MV-4-11 (cell line): Measurements from ENCODE around the gene GLRX5.
"Not testable (repeated sequence)": the region's sequence is repeated elsewhere in the genome, so short reads cannot be mapped to it uniquely, and the experiment has no call there.

ENCODE experiments used
- DNase-seq: peaks from one replicate; lab custom pipeline; 2025; lab: John Stamatoyannopoulos, UW

The GLRX5 gene

DNA sequence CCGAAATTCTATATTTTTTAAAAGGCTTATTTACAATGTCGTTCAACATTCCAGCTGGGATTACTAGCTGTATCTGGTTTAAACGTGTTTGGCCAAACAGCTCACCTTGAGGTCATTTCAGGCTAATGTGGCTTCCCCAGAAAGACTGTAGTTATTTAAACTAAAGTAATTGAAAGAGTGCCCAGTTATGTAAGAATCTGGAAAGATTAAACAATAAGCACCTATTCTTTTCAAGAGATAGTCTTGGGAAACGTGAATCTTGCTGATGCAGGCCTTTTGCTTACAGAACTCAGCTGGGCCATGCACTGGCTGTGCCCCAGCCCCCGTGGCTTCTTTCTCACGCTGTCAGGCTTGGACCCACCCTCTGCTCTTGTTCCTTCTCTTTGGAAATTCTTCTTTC is 24.4 kb downstream of the GLRX5 start:
- DNase-seq, result no peak

GRCh38 chr14:95561001-95561412 is 26.2 kb downstream of the GLRX5 start:
- peak; percentile 55 for DNase-seq

GRCh38 chr14:95562892-95563685 is 28.2 kb downstream of the GLRX5 start:
- no peak for DNase-seq

DNA sequence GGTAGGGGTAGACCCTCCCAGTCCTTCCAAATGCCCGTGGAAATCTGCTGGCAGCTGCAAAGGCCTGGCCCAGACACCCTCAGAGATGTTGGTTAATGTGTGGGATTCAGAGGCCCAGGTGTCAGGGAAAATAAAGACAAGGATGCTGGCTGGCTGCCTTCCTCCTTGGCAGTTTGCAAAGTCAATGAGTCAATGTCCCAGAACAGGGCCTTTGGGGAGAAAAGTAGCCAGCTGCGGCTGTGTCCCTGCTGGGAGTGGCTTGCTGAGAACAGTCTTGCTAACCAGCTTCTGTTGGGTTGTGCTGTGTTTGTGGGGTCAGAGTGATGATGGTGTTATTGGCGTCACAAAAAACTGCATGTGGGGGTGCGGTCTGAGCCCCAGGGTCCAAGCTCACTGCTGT is 29.2 kb downstream of the GLRX5 start:
- no peak for DNase-seq

- no peak for DNase-seq
These were observed 34.6 kb downstream of the GLRX5 start for GRCh38 chr14:95569440-95569839.

GRCh38 chr14:95573313-95573712 is 38.5 kb downstream of the GLRX5 start:
- no peak for DNase-seq

DNA sequence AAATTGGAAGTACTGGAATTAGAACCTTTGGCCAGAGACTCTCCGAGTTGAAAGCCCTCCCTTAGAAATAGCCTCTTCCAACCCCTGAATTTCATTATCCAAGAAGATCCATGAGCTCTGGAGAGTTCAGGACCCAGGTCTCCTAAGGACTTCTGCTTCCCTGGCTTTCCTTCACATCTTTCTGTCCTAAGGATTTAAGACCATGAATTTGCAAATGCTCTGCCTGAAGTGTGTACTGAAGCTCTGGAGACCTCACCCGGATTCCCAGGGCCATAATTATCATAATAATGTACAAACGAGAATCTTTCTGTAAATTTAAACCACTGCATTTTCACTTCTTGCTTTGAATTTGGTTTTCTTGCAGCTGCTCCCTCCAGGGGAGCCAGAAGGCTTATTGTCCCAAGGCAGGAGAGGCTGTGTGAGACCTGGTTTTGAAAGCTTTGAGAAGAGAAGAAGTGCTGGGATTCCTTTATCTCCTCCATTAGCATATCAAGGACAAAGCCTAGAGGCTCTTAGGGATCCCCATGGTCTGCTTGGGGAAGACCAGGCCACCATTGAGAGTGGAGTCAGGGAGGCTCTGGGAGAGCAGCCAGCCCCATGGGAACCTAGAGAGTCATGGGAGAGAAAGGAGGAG is 41.1 kb downstream of the GLRX5 start:
- no peak for DNase-seq

- no peak for DNase-seq
These were observed 42.4 kb downstream of the GLRX5 start for GRCh38 chr14:95577067-95577800.

DNA sequence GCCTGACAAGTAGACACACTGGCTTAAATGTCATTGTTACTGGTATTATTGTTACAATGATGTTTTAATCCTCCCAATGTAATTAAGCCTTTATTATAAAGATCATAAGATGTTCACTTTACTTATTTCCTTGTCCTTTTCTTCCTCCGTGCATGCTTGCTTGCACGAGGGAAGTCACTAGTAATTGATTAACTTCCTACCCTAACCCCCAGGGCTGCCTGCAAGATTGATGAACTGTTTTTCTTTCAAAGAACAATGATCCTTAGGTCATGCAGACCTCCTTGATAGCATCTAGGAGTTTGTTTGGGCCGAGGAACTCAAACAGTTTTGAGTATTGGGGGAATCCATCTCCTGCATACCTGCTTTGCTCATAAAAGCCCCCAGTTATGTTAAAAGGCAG is 43.0 kb downstream of the GLRX5 start:
- DNase-seq, result no peak

GRCh38 chr14:95583836-95584617 is 49.2 kb downstream of the GLRX5 start:
- peak; percentile 29 for DNase-seq

GRCh38 chr14:95585953-95586620 is 51.2 kb downstream of the GLRX5 start:
- no peak for DNase-seq

- not testable (repeated sequence) for DNase-seq
These were observed 56.3 kb downstream of the GLRX5 start for GRCh38 chr14:95591182-95591581.
